Muscle of leg (tissue), 11 donors: ENCODE data around the gene POP5. TPM values are rescaled to one million over a fixed set of nuclear protein-coding genes. Genes with fewer than 3 reads are reported as not detected.
A peak's percentile ranks its signal among the peaks of the same experiment; 100 is the strongest.

Experiments used
- DNase-seq: peaks from one replicate; pipeline ENCODE4 v3.0.0; 2013
- H3K27ac ChIP-seq: one replicate; pipeline ENCODE4 v1.5.1; 2013; ENCODE audit warnings: mild to moderate bottlenecking, low read length, control low read depth
- H3K27me3 ChIP-seq: one replicate; pipeline ENCODE4 v1.6.1; 2013; ENCODE audit warnings: low read length; ENCODE audit not compliant: control insufficient read depth, insufficient read depth
- H3K36me3 ChIP-seq: one replicate; pipeline ENCODE4 v1.6.1; 2013; ENCODE audit warnings: low read length; ENCODE audit not compliant: control insufficient read depth, insufficient read depth
- H3K4me1 ChIP-seq: one replicate; pipeline ENCODE4 v1.6.1; 2013; ENCODE audit warnings: low read length; ENCODE audit not compliant: control insufficient read depth, insufficient read depth
- H3K4me3 ChIP-seq: one replicate; pipeline ENCODE4 v1.5.1; 2013; ENCODE audit warnings: low read length, control low read depth
- H3K9me3 ChIP-seq: replicated peaks from 2 replicates; pipeline ENCODE4 v1.6.1; 2013; ENCODE audit warnings: low read depth, low read length; ENCODE audit not compliant: control insufficient read depth
- WGBS: methylation state at CpG from one replicate; pipeline ENCODE4 v1.1.5; 2013; ENCODE audit warnings: missing lambda C conversion rate; ENCODE audit not compliant: insufficient coverage; 5-methylcytosine and 5-hydroxymethylcytosine counted together
- polyA plus RNA-seq, 8 donors: library from polyadenylated mRNA; unstranded; fragments of 120-200 nt; gene quantifications; one replicate each; pipeline versions ENCODE4 v1.2.1 to v1.2.3, GENCODE V29; 2013; ENCODE audit warnings: inconsistent platforms in 1 of 8, low replicate concordance in 1 of 8; ENCODE audit not compliant: insufficient read length in 8 of 8, insufficient read depth in 1 of 8
- total RNA-seq: library from RNA; stranded (reverse); fragments of 120-200 nt; gene quantifications from one replicate; pipeline ENCODE4 v1.2.4, GENCODE V29; 2013

POP5 gene
- total and polyA plus RNA-seq, 9 donors = 22.2 to 31.4 (median 24.9) TPM

DNA sequence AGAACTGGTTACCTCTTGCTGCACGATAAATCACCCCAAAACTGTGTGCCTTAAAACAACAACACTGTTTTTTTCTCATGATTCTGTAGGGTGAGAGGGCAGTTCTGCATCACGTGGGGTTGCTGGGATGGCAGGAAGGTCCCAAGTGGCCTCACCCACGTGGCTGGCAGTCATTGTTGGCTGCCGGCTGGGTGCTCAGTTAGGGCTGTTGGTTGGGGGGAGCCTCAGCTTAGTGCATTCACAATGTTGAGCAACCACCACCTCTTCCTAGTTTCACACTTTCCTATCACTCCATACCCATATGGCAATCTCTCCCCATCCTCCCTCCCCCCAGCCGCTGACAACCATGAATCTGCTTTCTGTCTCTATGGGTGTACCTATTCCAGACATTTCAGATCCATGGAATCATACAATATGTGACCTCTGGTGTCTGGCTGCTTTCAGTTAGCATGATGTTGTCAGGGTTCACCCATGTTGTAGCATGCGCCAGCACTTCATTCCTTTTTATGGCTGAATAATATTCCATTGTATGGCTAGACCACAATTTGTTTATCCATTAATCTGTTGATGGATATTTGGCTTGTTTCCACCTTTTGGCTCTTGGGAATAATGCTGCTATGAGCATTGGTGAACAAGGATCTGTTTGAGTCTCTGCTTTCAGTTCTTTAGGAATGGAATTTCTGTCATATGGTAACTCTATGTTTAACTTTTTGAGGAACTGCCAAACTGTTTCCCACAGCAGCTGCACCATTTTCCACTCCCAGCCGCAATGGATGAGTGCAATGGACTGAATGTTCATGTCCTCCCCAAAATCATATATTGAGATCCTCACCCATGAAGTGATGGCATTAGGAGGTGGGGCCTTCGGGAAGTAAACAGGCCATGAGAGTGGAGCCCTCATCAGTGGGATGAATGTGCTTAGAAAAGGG lies 11.2 kb upstream of the POP5 start:
- Histone ChIP-seq H3K27me3 (peaks cover 3% of the 10 kb centered on the region), H3K9me3 (no peaks in the 10 kb centered on the region), H3K4me1 (peaks cover 10% of the 10 kb centered on the region), H3K27ac (no peak overlapping the region), H3K36me3 (no peaks in the 10 kb centered on the region), H3K4me3 (no peak overlapping the region)
- no peak for DNase-seq
- WGBS = 78% methylated on average over 2 of the region's 8 CpGs

DNA sequence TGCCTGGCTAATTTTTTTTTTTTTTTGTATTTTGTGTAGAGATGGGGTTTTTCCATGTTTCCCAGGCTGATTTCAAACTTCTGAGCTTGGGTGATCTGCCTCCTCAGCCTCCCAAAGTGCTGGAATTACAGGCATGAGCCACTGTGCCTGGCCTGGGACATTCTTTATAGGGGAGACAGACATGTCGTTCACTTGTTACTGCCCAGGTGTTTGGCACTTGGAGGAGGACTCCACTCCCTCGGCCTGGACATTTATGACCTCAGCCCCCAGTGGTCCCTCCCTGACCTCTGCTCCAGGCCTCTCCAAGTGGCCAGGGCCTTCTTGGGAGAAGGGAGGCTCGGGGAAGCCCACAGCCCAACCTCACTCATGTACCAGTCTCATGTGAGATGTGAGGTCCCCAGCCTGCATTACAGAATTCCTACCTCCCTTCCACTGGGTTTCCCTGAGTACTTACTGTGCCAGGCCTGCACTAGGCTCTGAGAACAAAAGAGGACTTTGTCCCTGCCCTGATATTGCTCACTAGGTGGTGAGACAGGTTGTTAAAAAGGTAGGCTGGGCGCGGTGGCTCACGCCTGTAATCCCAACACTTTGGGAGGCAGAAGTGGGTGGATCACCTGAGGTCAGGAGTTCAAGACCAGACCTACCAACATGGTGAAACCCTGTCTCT lies 9.7 kb upstream of the POP5 start:
- Histone ChIP-seq H3K9me3 (no peaks in the 10 kb centered on the region), H3K36me3 (no peaks in the 10 kb centered on the region), H3K4me3 (no peak overlapping the region), H3K27me3 (peaks cover 4% of the 10 kb centered on the region), H3K4me1 (peaks cover 10% of the 10 kb centered on the region), H3K27ac (no peak overlapping the region)
- DNase-seq = no peak
- WGBS = no CpG with 5 or more reads among the region's 6 CpGs

GRCh38 chr12:120588948-120589930 lies 8.0 kb upstream of the POP5 start:
- 51% methylated on average over 9 of the region's 17 CpGs for WGBS

GRCh38 chr12:120588371-120588770 lies 7.2 kb upstream of the POP5 start:
- H3K27me3 ChIP-seq = peaks cover 29% of the 10 kb centered on the region
- H3K9me3 ChIP-seq = no peaks in the 10 kb centered on the region
- no peak for DNase-seq
- H3K27ac ChIP-seq = no peak overlapping the region
- no peak overlapping the region for H3K4me3 ChIP-seq
- H3K36me3 ChIP-seq = no peaks in the 10 kb centered on the region
- WGBS = no CpG with 5 or more reads among the region's 1 CpG
- H3K4me1 ChIP-seq = peaks cover 13% of the 10 kb centered on the region

More at GRCh38 chr12:120588948-120589930, 8.0 kb upstream of the POP5 start:
- Histone ChIP-seq H3K4me1 (peaks cover 10% of the 10 kb centered on the region), H3K4me3 (no peak overlapping the region), H3K36me3 (no peaks in the 10 kb centered on the region), H3K9me3 (no peaks in the 10 kb centered on the region), H3K27me3 (peaks cover 21% of the 10 kb centered on the region), H3K27ac (peak overlapping the region; percentile 42)
- DNase-seq = peak; percentile 55

DNA sequence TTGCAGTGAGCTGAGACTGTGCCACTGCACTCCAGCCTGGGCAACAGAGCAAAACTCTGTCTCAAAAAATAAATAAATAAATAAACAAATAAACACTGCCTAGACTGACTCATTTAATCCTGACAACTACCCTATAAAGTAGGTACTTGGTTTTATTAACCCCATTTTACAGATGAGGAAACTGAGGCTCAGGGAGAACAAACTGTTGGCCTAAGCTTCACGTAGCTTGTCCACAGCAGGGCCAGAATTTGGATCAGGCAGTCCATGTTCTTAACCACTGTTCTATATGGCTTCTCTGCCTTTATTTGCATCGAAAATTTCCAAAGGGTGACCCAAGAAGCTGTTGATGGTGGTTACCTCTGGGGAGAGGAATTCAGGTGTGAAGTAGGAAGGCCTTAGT lies 5.7 kb upstream of the POP5 start:
- H3K4me3 ChIP-seq = no peak overlapping the region
- H3K27ac ChIP-seq = no peak overlapping the region
- DNase-seq = no peak
- no peaks in the 10 kb centered on the region for H3K36me3 ChIP-seq
- H3K9me3 ChIP-seq = no peaks in the 10 kb centered on the region
- peaks cover 16% of the 10 kb centered on the region for H3K4me1 ChIP-seq
- 100% methylated on average over 1 of the region's 2 CpGs for WGBS
- H3K27me3 ChIP-seq = peaks cover 32% of the 10 kb centered on the region

- H3K4me1 ChIP-seq = peaks cover 20% of the 10 kb centered on the region
- no peaks in the 10 kb centered on the region for H3K36me3 ChIP-seq
- no peak overlapping the region for H3K27ac ChIP-seq
- H3K27me3 ChIP-seq = peaks cover 32% of the 10 kb centered on the region
- no peaks in the 10 kb centered on the region for H3K9me3 ChIP-seq
- WGBS = 69% methylated on average over 3 of the region's 7 CpGs
- no peak overlapping the region for H3K4me3 ChIP-seq
- no peak for DNase-seq
Observed at GRCh38 chr12:120586206-120586605, 5.0 kb upstream of the POP5 start.

- peaks cover 32% of the 10 kb centered on the region for H3K27me3 ChIP-seq
- H3K4me3 ChIP-seq = no peak overlapping the region
- H3K4me1 ChIP-seq = peaks cover 24% of the 10 kb centered on the region
- 2% methylated on average over 33 of the region's 65 CpGs for WGBS
- no peak for DNase-seq
- peaks cover 4% of the 10 kb centered on the region for H3K36me3 ChIP-seq
- H3K9me3 ChIP-seq = no peaks in the 10 kb centered on the region
- H3K27ac ChIP-seq = no peak overlapping the region
Observed at GRCh38 chr12:120584343-120585149, 3.3 kb upstream of the POP5 start.

DNA sequence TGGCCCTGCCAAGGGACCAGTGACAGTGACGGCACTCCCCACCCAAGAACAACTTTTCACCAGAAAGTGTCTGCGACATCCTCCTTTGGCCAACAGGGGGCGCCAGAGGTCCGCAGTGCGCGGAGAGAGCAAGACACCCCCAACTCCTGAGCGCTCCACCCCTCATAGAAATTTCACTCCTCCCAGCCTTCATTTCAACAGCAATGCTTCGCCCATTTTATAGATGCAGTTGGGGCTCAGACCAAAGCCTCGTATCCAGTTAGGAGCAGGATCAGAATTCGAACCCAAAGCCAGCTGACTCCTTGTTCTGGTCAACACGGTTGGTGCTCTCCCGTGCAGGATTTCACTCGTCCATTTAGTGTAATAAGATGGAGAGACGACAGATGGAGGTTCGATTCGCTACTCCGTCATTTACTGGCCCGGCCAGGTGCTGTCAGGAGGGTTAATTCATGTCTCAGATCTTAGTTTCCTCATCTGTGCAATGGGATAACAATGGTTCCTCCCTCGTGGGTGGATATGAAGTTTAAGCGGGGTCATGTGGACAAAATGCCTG lies 2.4 kb upstream of the POP5 start:
- H3K36me3 ChIP-seq = peaks cover 13% of the 10 kb centered on the region
- H3K27me3 ChIP-seq = peaks cover 32% of the 10 kb centered on the region
- peak; percentile 69 for DNase-seq
- WGBS = 16% methylated on average over 15 of the region's 20 CpGs
- H3K9me3 ChIP-seq = no peaks in the 10 kb centered on the region
- no peak overlapping the region for H3K27ac ChIP-seq
- no peak overlapping the region for H3K4me3 ChIP-seq
- H3K4me1 ChIP-seq = peaks cover 15% of the 10 kb centered on the region

GRCh38 chr12:120581998-120582397 lies 796 bp upstream of the POP5 start:
- peaks cover 15% of the 10 kb centered on the region for H3K4me1 ChIP-seq
- H3K27ac ChIP-seq = no peak overlapping the region
- DNase-seq = no peak
- peaks cover 28% of the 10 kb centered on the region for H3K36me3 ChIP-seq
- no CpG with 5 or more reads among the region's 9 CpGs for WGBS
- H3K4me3 ChIP-seq = peak overlapping the region; percentile 94
- H3K9me3 ChIP-seq = no peaks in the 10 kb centered on the region
- H3K27me3 ChIP-seq = peaks cover 32% of the 10 kb centered on the region
